T-cell (primary cell): Measurements from ENCODE around the gene DUOX1. TPM values are rescaled to one million over a fixed set of nuclear protein-coding genes. Genes with fewer than 3 reads are reported as not detected.

ENCODE experiments used
- ATAC-seq, 4 experiments: fragments of 200-7000 bp in 3 of 4; fragments of 150-1000 bp in 1 of 4; cut with Tn5 transposase; replicated peaks in 1 of 4; 1 replicate in 3 of 4; 2 replicates in 1 of 4; pipeline ENCODE4 v1.10.0; 2021; ENCODE audit warnings: moderate library complexity in 3 of 4, mild to moderate bottlenecking in 2 of 4, moderate number of reproducible peaks in 1 of 4
- CTCF ChIA-PET, 2 donors: fragments of 300-600 bp; sonication (Branson Sonifier 250); formaldehyde crosslinking; loops; one replicate each; lab custom pipeline; 2022; ENCODE audit warnings: antibody characterized with exemption in 2 of 2; lab: Charles Lee
- POLR2A ChIA-PET, 2 donors: fragments of 300-600 bp; sonication (Branson Sonifier 250); formaldehyde crosslinking; loops; one replicate each; lab custom pipeline; 2022; ENCODE audit warnings: antibody characterized with exemption in 2 of 2; lab: Charles Lee
- DNase-seq, 35 experiments: peaks; one replicate each; pipeline versions ENCODE4 v3.0.0 to v3.0.0-alpha.2; 2013 to 2023
- H3K27ac ChIP-seq: one replicate; pipeline ENCODE4 v1.5.1; 2013; ENCODE audit warnings: low read length
- H3K27me3 ChIP-seq, 2 experiments: replicated peaks in 1 of 2; 1 replicate in 1 of 2; 2 replicates in 1 of 2; pipeline versions ENCODE4 v1.6.1 to v1.7.0; 2013; ENCODE audit warnings: low read length in 1 of 2, mixed read lengths in 1 of 2; ENCODE audit not compliant: control insufficient read depth in 2 of 2, insufficient read depth in 2 of 2; ENCODE audit errors: extremely low read depth in 1 of 2
- H3K36me3 ChIP-seq, 2 donors: 1 replicate in 1 of 2; 2 replicates in 1 of 2; pipeline versions ENCODE4 v1.6.1 to v1.7.0; 2013; ENCODE audit warnings: low read length in 1 of 2; ENCODE audit not compliant: control insufficient read depth in 2 of 2, insufficient read depth in 1 of 2; ENCODE audit errors: extremely low read depth in 1 of 2
- H3K4me1 ChIP-seq, 2 experiments: 1 replicate in 1 of 2; 2 replicates in 1 of 2; pipeline versions ENCODE4 v1.6.1 to v1.7.0; 2013; ENCODE audit warnings: low read length in 2 of 2, mixed read lengths in 1 of 2; ENCODE audit not compliant: insufficient read depth in 2 of 2, control insufficient read depth in 1 of 2; ENCODE audit errors: extremely low read depth in 1 of 2
- H3K4me3 ChIP-seq, 2 donors: 1 replicate in 1 of 2; 2 replicates in 1 of 2; pipeline versions ENCODE4 v1.5.1 to v1.7.0; 2013; ENCODE audit warnings: mild to moderate bottlenecking in 2 of 2, low read length in 1 of 2, moderate library complexity in 1 of 2; ENCODE audit not compliant: control insufficient read depth in 1 of 2; ENCODE audit errors: extremely low read depth in 1 of 2
- H3K9me3 ChIP-seq: 2 replicates; pipeline ENCODE4 v1.7.0; 2013
- H3K27ac Mint-ChIP-seq, 2 donors: one replicate each; pipeline ENCODE4 v1.8.0; 2020 to 2021; ENCODE audit warnings: mild to moderate bottlenecking in 2 of 2, mixed read lengths in 2 of 2
- H3K27me3 Mint-ChIP-seq, 2 donors: one replicate each; pipeline ENCODE4 v1.8.0; 2021 to 2022; ENCODE audit warnings: mixed read lengths in 2 of 2
- H3K36me3 Mint-ChIP-seq: one replicate; pipeline ENCODE4 v1.8.0; 2021; ENCODE audit warnings: mixed read lengths
- H3K4me1 Mint-ChIP-seq, 3 donors: one replicate each; pipeline ENCODE4 v1.8.0; 2020 to 2022; ENCODE audit warnings: mixed read lengths in 3 of 3, mild to moderate bottlenecking in 1 of 3
- H3K4me3 Mint-ChIP-seq, 3 donors: one replicate each; pipeline ENCODE4 v1.8.0; 2020 to 2022; ENCODE audit warnings: mild to moderate bottlenecking in 3 of 3, mixed read lengths in 3 of 3, moderate library complexity in 3 of 3
- H3K9me3 Mint-ChIP-seq, 3 donors: one replicate each; pipeline ENCODE4 v1.8.0; 2020 to 2022; ENCODE audit warnings: mixed read lengths in 3 of 3
- WGBS: methylation state at CpG from one replicate; pipeline ENCODE4 v1.1.5; 2013; ENCODE audit warnings: missing lambda C conversion rate; ENCODE audit not compliant: insufficient coverage; 5-methylcytosine and 5-hydroxymethylcytosine counted together
- total RNA-seq, 35 experiments: library from RNA in 6 of 35; stranded (reverse) in 6 of 35; fragments of 120-200 nt in 1 of 35; gene quantifications; one replicate each; pipeline versions ENCODE4 v1.2.1 to v1.2.4 and lab custom pipeline; 2013 to 2026

The DUOX1 gene
- total RNA-seq, 5 donors from 2014 or later (not counting 1 experiment from before 2014, with no cell fraction given) = 0.21 to 0.67 (median 0.34) TPM; not detected in 1

- H3K27ac Mint-ChIP-seq = no peak overlapping the region
- DNase-seq (no peak), ATAC-seq (no peak)
- WGBS = 79% methylated on average over 7 of the region's 7 CpGs
- Histone ChIP-seq H3K4me3 (no peak overlapping the region), H3K27ac (no peak overlapping the region), H3K4me1 (peaks cover 2 to 4% of the 10 kb centered on the region in 2 experiments), H3K36me3 (no peaks in the 10 kb centered on the region), H3K27me3 (peaks cover 3 to 47% of the 10 kb centered on the region in 2 experiments), H3K9me3 (no peaks in the 10 kb centered on the region)
- no peaks in the 10 kb centered on the region for H3K9me3 Mint-ChIP-seq
- H3K36me3 Mint-ChIP-seq = no peaks in the 10 kb centered on the region
- POLR2A ChIA-PET = no interaction called here
- peaks cover 5 to 7% (median 6%) of the 10 kb centered on the region in 3 donors for H3K4me1 Mint-ChIP-seq
- CTCF ChIA-PET = interaction anchor here (0.6 to 1.3 kb wide), 3 partner anchors 14 to 384 kb away, joined by 3 to 4 read pairs (median 3); no protein-coding TSS in a partner anchor
- peaks cover 42 to 65% of the 10 kb centered on the region in 2 donors for H3K27me3 Mint-ChIP-seq
- H3K4me3 Mint-ChIP-seq = no peak overlapping the region
These were observed 7.1 kb upstream of the DUOX1 start for GRCh38 chr15:45122719-45123118.

- DNase-seq = no peak
- H3K4me1 Mint-ChIP-seq = peaks cover 0 to 1% (median under 1%) of the 10 kb centered on the region in 3 donors
- no peak for ATAC-seq
- no peaks in the 10 kb centered on the region for H3K9me3 ChIP-seq
- H3K4me3 ChIP-seq = no peak overlapping the region
- no peaks in the 10 kb centered on the region for H3K9me3 Mint-ChIP-seq
- ChIA-PET POLR2A (no interaction called here), CTCF (interaction anchor here (0.6 to 1.2 kb wide), 2 partner anchors 27 to 384 kb away, joined by 3 to 4 read pairs; no protein-coding TSS in a partner anchor)
- peaks cover 45 to 65% of the 10 kb centered on the region in 2 donors for H3K27me3 Mint-ChIP-seq
- no peak overlapping the region for H3K27ac Mint-ChIP-seq
- H3K27me3 ChIP-seq = peaks cover 7 to 44% of the 10 kb centered on the region in 2 experiments
- H3K4me3 Mint-ChIP-seq = no peak overlapping the region
- no peak overlapping the region for H3K27ac ChIP-seq
- no peaks in the 10 kb centered on the region for H3K36me3 Mint-ChIP-seq
- H3K4me1 ChIP-seq = no peaks in the 10 kb centered on the region
- no peaks in the 10 kb centered on the region for H3K36me3 ChIP-seq
These were observed 6.4 kb upstream of the DUOX1 start for GRCh38 chr15:45123397-45123796.

- no peaks in the 10 kb centered on the region for H3K36me3 Mint-ChIP-seq
- no peak overlapping the region for H3K27ac Mint-ChIP-seq
- no peaks in the 10 kb centered on the region for H3K9me3 Mint-ChIP-seq
- ChIA-PET POLR2A (no interaction called here), CTCF (interaction anchor here (0.5 to 2.1 kb wide), 16 partner anchors 8 to 548 kb away, joined by 3 to 19 read pairs (median 4); partner anchors contain the start of gene SHF (in 1 of the 2))
- H3K4me1 Mint-ChIP-seq = peaks cover 0 to 11% (median 8%) of the 10 kb centered on the region in 3 donors
- H3K4me3 ChIP-seq = no peak overlapping the region
- H3K27me3 Mint-ChIP-seq = peaks cover 43 to 68% of the 10 kb centered on the region in 2 donors
- no peak overlapping the region for H3K4me3 Mint-ChIP-seq
- H3K9me3 ChIP-seq = no peaks in the 10 kb centered on the region
- DNase-seq (peak in 19 of 35 experiments; percentile 23 to 69 (median 41)), ATAC-seq (peak; percentile 38 to 79 (median 58))
- no peaks in the 10 kb centered on the region for H3K36me3 ChIP-seq
- no peak overlapping the region for H3K27ac ChIP-seq
- peaks cover 10 to 44% of the 10 kb centered on the region in 2 experiments for H3K27me3 ChIP-seq
- H3K4me1 ChIP-seq = peaks cover 0 to 14% of the 10 kb centered on the region in 2 experiments
- WGBS = no CpG with 5 or more reads among the region's 2 CpGs
These were observed 3.1 kb upstream of the DUOX1 start for GRCh38 chr15:45126535-45127158.

GRCh38 chr15:45128971-45129639 is 689 bp upstream of the DUOX1 start:
- H3K36me3 ChIP-seq = no peaks in the 10 kb centered on the region
- H3K4me3 Mint-ChIP-seq = peak overlapping the region; percentile 32 to 49 (median 36)
- peaks cover 2 to 11% (median 8%) of the 10 kb centered on the region in 3 donors for H3K4me1 Mint-ChIP-seq
- no peaks in the 10 kb centered on the region for H3K9me3 ChIP-seq
- no peaks in the 10 kb centered on the region for H3K36me3 Mint-ChIP-seq
- H3K27me3 ChIP-seq = peaks cover 14 to 49% of the 10 kb centered on the region in 2 experiments
- whole genome bisulfite sequencing = 9% methylated on average over 23 of the region's 47 CpGs
- DNase-seq (no peak), ATAC-seq (peak in 1 of 4 experiments; percentile 21)
- peaks cover 0 to 14% of the 10 kb centered on the region in 2 experiments for H3K4me1 ChIP-seq
- CTCF ChIA-PET = no interaction called here
- H3K27ac ChIP-seq = no peak overlapping the region
- H3K27ac Mint-ChIP-seq = no peak overlapping the region
- H3K9me3 Mint-ChIP-seq = no peaks in the 10 kb centered on the region
- peak overlapping the region in 1 of 2 donors; percentile 8 for H3K4me3 ChIP-seq
- POLR2A ChIA-PET = no interaction called here
- H3K27me3 Mint-ChIP-seq = peaks cover 60 to 76% of the 10 kb centered on the region in 2 donors

- no peaks in the 10 kb centered on the region for H3K9me3 Mint-ChIP-seq
- peak overlapping the region; percentile 18 to 49 (median 48) for H3K4me3 Mint-ChIP-seq
- POLR2A ChIA-PET = interaction anchor here in 1 of 2 donors (0.6 to 0.7 kb wide), 2 partner anchors 277 to 380 kb away, joined by 3 to 7 read pairs; no protein-coding TSS in a partner anchor
These were observed 652 bp downstream of the DUOX1 start for GRCh38 chr15:45130291-45131000.

GRCh38 chr15:45131510-45131909 is 1.7 kb downstream of the DUOX1 start:
- Mint-ChIP-seq H3K36me3 (no peaks in the 10 kb centered on the region), H3K4me3 (no peak overlapping the region), H3K27ac (no peak overlapping the region), H3K4me1 (peaks cover 16 to 25% (median 19%) of the 10 kb centered on the region in 3 donors), H3K9me3 (no peaks in the 10 kb centered on the region), H3K27me3 (peaks cover 54 to 70% of the 10 kb centered on the region in 2 donors)
- peaks cover 19 to 70% of the 10 kb centered on the region in 2 experiments for H3K27me3 ChIP-seq
- H3K36me3 ChIP-seq = no peaks in the 10 kb centered on the region
- peaks cover 0 to 30% of the 10 kb centered on the region in 2 experiments for H3K4me1 ChIP-seq
- ChIA-PET POLR2A (no interaction called here), CTCF (no interaction called here)
- ATAC-seq (no peak), DNase-seq (no peak)
- H3K9me3 ChIP-seq = no peaks in the 10 kb centered on the region
- H3K27ac ChIP-seq = no peak overlapping the region
- no peak overlapping the region for H3K4me3 ChIP-seq
- WGBS = 84% methylated on average over 3 of the region's 3 CpGs

More at GRCh38 chr15:45130291-45131000, 652 bp downstream of the DUOX1 start:
- DNase-seq = no peak
- Histone ChIP-seq H3K4me3 (no peak overlapping the region), H3K9me3 (no peaks in the 10 kb centered on the region), H3K36me3 (no peaks in the 10 kb centered on the region), H3K4me1 (peaks cover 0 to 24% of the 10 kb centered on the region in 2 experiments), H3K27ac (no peak overlapping the region), H3K27me3 (peaks cover 19 to 62% of the 10 kb centered on the region in 2 experiments)
- no peaks in the 10 kb centered on the region for H3K36me3 Mint-ChIP-seq
- WGBS = 100% methylated on average over 2 of the region's 7 CpGs
- H3K4me1 Mint-ChIP-seq = peaks cover 11 to 20% (median 14%) of the 10 kb centered on the region in 3 donors
- CTCF ChIA-PET = interaction anchor here (0.8 to 1.6 kb wide), 2 partner anchors 12 kb away, joined by 4 to 9 read pairs; no protein-coding TSS in a partner anchor
- no peak overlapping the region for H3K27ac Mint-ChIP-seq
- ATAC-seq = no peak
- H3K27me3 Mint-ChIP-seq = peaks cover 61 to 76% of the 10 kb centered on the region in 2 donors
